NCI-H460 (cell line): ENCODE results near the gene CYP1B1. TPM values are rescaled to one million over a fixed set of nuclear protein-coding genes. Genes with fewer than 3 reads are reported as not detected.
A peak's percentile ranks its signal among the peaks of the same experiment; 100 is the strongest.
"Not testable (repeated sequence)": the region's sequence is repeated elsewhere in the genome, so short reads cannot be mapped to it uniquely, and the experiment has no call there.

Source experiments
- DNase-seq: peaks from one replicate; pipeline ENCODE4 v3.0.0-alpha.2; 2016; ENCODE audit warnings: low read depth; ENCODE audit errors: extremely low read depth
- polyA plus RNA-seq: library from polyadenylated mRNA; depleted of rRNA; stranded (reverse); fragments of >200 nt; gene quantifications from 2 replicates; pipeline ENCODE4 v1.2.3, GENCODE V29; 2014; cell fraction: nucleus; rRNA removed
- total RNA-seq: library from RNA; depleted of rRNA; stranded (reverse); fragments of >200 nt; shearing (Covaris generic); gene quantifications from 2 replicates; pipeline ENCODE4 v1.2.3, GENCODE V29; 2014; rRNA removed

CYP1B1 gene
- total RNA-seq = 74.7 and 82.4 TPM in 2 replicates
- polyA plus RNA-seq = 48.5 and 84.0 TPM in 2 replicates

DNA sequence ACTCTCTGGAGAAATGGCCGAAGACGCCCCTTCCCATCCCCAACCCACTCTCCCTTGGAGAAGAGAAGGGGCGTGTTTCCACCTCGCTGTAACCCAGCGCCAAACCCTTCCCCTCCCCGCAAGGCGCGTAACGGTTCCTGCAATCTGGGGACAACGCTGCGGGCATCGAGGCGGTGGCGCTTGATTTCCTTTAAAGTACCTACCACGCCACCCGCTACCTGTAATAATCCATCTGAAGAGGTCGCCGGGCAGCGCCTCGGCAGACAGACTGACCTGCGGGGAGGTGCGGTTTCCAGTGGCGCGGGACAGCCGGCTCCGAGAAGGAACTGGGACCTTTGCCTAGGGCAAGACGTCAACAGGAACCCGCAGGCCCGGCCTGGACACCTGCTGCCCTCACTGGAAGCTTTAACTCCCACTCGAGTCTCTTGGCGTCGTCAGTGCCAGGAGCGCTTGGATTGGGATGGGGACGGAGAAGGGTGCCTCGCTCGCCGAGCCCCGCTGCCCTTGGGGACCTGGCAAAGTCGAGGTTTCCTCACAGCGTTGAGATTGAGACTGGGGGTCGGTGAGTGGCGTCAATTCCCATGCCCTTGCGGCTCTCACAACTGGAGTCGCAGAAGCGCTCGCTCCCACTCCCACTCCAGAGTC is at the start of gene CYP1B1:
CYP1B1 (minus strand) TSS at position 645 of the 645 bp plus-strand sequence. CDS start 763 bp downstream, outside the sequence.
- DNase-seq = no peak

DNA sequence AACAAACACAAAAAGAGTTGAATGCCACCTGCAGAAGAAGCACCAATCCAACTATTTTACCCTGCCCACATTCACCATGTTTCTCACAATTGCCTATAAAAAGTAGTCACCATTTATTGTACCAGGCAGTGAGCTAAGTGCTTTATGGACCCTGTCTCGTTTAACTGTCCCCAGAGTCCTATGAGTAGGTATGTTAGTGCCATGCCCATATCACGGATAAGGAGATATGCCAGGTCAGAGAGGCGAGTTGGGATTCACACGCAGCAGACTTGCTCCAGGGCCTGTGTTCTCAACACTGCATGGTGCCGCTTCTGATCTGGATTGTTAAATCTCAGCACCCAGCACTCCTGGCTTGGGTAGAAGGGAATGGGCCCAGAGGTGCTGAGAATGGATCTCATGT is 49.1 kb upstream of the CYP1B1 start:
- DNase-seq = no peak

DNA sequence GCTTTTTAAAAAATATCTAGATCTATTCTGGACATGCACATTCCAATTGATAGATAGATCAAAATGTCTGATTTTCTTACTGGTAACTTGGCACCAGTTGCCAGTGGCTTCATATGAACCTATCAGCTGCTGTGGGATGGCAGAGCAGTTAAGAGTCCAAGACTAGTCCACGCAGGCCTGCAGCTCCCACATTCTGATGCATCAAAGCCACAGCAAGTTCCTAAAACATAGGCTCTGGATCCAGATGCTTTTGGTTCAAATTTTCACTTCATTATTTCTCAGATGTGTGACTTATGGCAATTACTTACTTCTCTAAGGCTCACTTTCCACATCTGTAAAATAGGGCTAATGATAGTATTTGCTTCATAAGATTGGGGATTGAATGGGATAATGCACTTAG is 48.0 kb upstream of the CYP1B1 start:
- no peak for DNase-seq

DNA sequence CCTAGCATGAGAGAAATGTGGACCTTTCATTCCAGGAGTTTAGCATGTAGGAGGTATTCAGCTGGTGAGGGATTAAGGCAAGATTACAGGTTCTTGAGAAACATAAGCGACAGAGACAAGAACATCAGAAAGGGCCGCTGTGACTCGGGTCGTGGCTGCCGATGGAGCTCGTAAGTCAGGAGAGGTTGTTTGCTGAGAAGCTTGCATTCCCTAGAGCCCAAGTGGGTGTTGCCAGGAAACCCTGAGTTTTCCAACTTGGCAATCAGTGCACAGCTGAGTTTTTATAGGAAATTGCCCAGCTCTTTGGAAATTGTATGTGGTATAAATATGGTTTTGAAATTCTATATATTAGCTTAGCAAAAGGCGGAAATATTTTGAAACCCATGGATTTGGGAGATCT is 46.4 kb upstream of the CYP1B1 start:
- DNase-seq = no peak

DNA sequence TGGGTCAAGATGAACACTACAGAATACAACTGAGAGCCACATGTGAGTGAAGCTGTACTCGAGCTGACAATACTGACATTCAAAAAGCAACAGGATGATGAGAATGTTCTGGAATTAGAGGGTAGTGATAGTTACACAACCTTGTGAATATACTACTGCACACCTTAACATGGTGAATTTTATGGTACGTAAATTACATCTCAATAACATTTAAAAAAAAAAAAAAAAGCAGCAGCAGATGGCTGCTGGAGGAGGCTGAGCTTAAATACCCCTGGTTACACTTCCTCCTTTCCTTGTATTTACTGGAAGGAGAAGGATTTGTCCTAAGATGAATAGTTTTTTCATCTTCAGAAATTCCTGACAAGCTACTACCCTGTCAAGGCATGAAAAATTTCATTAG is 45.5 kb upstream of the CYP1B1 start:
- no peak for DNase-seq

DNA sequence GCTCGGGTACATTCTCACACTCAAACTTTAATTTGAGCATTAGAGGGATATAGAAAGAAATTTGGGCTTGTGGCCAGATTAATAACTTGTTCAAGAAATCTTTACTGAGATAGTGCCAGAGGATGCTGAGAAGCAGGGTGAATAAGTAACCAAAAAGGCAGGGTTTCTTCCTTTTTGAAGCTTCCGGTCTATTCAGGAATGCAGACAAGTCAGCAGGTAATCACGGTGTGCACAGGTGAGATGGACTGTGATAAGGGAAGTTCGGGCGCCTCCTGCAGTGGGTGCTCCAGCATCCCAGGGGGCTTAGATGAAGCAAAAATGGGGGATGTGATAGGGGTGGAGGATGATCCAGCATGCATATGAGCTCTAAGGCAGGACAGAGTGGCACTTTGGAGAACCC is 44.9 kb upstream of the CYP1B1 start:
- DNase-seq = no peak

DNA sequence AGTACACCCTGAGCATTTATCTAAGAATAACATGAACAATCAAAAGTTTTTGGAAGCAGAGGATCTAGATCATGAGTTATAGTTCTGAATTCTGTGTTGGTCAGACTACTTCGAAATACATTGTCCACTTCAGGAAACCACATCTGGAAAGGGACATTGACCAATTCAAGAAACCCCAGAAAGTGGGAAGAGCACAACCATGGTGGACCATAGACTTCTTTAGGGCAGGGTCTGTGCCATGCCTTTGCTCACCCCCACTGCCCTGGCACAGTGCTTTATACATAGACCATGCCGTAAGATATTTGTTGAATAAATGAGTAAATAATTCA is 44.3 kb upstream of the CYP1B1 start:
- no peak for DNase-seq

DNA sequence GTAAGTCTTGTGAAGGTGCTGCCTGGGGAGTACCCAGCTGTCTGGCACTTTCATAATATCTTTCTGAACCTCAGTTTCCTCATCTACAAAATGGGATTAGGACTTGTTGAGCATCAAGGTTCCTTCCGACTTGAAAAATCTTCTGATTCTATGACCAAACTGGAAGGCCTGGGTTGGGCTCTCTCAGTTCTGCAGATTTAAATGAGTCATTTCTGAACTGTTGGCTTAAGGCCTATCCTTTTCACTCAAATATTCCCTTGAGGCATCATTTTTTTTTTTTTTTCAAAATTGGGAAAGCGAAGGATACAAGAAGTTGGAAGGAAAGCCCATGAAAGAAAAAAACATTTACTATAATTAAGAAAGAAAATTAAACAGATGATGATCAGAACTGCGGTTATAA is 40.8 kb upstream of the CYP1B1 start:
- no peak for DNase-seq

DNA sequence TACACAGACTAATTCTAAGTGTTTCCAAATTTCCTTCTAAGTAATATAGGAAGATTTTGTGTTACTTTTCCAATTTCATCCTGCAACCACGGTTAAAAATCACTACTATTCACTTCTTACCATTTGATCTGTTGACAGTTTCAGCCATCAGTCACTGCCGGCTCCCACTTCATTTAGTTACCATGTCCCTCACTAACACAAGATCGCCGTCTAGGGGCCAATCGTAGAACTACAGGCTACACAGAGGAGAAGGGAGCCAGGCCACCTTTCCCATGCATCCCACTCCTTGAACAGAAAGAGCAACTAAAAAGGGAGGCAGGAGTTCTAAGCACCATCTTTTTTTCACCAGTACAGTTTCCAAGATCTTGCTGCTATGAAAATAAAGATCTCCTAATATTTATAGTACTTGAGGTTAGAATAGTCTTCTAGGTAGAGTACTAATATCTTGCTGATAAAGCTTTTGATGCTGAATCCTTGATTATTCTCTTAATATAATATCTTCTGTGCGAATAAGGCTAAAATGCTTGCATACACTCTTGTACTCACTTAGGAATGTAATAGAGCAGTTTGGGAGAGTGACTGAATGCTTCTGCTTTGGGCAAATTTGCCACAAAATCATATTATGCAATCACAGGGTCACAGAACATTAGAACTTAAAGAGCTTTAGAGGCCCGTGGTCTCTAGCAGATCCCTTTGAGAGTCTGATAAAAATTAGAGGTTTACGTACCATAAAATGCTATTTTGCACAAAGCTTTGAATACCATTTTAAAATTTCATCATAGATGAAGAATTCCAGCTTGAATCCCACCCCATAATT is 39.5 kb upstream of the CYP1B1 start:
- peak; percentile 89 for DNase-seq

DNA sequence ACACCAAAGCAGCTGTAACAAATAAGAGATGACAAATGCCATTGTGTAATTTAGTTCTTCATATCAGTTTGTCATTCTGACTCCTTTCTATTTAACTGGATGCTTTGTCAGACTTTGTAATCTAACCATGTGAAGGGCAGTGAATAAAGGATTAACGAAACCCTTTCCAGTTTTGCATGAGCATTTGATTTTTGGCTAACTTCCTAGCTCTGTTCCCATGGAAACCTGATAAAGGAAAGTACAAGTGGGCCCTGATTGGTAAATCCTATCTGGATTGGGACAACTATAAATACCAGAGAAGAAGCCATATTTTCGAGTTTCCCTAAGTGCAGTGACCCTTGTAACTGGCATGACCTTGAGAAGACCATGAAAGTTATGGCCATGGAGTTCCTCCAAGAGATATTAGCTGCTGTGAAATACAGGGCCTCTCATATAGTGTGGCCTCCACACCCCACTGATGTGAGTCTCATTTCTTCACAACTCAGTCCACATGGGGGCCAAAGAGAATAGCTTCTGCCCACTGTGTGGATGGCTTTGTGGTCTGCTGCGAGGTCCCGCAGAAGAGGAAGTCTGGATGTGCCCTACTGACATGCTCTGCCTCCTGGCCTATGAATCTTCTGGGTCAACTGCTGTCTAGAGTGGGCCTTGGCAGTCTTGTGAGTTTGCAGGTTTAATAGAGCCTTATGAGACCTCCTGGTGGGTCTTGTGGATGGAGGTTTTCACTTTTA is 38.2 kb upstream of the CYP1B1 start:
- DNase-seq = no peak

DNA sequence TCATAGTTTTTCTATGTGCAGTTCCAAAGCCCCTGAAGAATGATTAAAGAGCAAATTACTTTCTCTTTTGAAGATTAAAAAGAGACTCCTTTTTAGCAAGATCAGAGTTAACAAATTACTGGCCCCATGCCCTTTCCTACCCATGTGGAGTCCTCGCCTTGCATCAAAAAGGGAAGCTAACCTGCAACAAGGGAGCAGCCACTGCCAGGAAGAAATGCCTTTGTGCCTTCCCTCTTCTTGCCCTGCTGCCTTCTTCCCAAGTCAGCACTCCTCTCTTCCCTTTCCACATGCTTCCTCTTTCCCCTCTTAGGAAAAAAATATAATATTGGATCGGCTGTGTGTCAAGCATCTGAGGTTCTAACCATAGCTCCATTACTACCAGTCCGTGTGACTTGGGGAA is 37.1 kb upstream of the CYP1B1 start:
- no peak for DNase-seq

DNA sequence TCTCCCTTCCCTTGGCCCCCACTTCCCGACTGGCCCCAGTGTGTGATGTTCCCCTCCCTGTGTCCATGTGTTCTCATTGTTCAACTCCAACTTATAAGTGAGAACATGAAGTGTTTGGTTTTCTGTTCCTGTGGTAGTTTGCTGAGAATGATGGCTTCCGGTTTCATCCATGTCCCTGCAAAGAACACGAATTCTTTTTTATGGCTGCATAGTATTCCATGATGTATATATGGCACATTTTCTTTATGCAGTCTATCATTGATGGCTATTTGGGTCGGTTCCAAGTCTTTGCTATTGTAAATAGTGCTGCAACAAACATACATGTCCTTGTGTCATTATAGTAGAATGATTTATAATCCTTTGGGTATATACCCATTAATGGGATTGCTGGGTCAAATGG is 35.4 kb upstream of the CYP1B1 start:
- not testable (repeated sequence) for DNase-seq

DNA sequence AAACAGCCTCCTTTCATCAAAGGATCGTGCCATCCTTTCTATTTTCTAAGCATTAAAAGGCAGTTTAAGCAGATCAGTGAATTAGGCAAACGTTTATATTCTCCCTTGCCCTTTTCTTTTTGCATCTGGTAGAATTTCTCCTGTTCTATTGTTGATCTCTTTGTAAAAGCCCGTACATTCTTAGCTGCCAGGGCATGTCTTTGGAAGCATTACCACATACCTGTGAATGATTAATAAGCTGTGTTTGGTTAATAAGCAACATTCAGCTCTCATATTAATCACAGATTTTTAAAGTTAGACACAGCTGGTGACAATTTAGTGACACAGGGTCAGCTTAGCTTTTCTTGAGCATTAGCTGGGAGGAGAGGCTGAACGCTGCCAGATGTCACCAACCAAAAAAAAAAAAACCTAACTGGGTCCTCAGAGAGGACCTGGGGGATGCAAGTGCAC is 33.8 kb upstream of the CYP1B1 start:
- DNase-seq = no peak

DNA sequence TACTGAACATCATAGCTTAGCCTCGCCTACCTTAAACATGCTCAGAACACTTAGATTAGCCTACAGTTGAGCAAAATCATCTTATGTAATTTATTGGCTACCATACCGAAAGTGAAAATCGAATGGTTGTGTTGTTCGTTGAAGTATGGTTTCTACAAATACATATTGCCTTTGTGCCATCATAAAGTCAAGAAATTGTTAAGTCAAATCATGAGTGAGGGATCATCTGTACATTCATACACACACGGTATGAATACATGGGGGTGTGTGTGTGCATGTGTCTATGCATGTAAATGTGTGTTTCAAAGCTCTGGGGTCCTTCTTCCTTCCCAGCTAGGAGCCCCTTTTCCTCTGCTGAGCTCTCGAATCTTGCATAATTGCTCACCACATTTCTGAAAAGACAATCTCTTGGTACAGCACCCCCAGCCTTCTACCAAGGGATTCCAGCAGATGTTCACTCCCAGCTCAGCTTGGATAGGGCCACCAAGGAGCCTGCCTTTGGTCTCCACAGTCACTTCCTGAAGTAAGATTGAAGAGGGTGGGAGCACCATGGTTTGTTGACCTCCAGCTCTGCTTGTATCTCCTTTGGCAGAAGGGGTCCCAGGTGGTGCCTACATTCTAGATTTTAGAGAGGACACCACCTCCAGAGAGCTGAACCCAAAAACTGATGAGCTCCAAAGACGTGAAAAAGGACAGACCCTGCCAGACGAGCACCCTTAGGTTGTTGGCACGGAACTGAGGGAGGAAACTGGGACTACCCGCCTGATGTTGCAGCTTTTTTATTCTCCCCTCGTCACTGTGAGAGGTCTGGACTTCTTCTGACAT is 33.2 kb upstream of the CYP1B1 start:
- no peak for DNase-seq

DNA sequence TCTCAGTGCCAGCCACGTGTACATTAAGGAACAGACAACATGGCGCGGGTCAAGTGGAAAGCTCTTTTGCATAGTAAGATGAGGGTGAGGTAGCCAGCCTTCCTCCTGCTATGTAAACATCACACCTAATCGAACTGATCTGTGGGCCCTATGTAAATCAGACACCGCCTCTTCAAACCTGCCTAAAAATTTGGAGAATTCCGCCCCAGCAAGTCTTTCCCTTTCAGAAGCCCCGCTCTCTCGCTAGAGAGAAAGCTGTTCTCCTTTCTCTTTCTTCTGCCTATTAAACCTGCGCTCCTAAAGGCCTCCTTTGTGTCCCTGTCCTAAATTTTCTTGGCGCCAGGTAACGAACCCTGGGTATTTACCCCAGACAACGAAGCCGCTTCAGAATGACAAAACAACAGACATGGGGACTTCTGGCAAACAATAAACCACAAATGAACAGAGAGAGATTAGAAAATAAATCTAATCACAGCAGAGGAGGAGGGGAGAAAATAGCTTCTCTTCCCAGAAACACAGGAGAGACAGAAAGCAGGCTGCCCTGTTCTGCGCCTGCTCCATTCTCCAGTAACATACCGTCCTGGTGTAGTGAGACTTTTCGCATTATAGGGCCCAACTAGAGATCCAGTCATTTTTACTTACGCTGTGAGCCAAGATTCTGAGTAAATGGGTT is 31.9 kb upstream of the CYP1B1 start:
- DNase-seq = no peak

DNA sequence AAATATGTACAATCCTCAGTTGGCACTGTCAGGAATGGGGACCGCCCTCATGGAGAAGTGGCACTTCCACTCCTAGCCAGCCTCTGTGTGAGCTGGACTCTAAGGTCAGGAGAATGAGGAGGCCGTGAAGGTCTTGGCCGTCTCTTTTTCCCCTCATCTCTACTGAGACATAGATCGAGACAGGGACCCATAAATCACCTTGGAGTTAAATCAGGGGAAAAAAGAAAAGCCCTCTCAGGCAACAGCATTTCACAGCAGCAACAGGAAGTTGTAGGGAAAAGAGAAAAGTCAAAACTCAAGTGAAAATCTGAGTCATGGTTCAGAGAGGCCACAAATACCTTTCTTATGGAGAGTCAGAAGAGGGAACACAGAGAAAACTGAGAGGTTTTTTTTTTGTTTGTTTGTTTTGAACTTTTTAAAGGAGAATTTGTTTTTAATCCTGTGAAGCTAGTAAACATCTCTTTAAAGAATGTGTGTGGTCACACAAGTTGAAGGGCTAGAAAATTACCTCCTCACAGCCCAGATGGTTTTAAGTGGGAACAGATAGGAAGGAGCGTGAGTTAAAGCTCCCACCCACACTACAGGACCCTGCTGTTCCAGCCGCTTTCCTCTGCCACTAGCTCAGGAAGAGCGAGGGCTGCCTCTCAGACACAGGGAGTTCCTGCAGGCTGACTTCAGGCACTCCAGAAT is 30.6 kb upstream of the CYP1B1 start:
- DNase-seq = no peak

DNA sequence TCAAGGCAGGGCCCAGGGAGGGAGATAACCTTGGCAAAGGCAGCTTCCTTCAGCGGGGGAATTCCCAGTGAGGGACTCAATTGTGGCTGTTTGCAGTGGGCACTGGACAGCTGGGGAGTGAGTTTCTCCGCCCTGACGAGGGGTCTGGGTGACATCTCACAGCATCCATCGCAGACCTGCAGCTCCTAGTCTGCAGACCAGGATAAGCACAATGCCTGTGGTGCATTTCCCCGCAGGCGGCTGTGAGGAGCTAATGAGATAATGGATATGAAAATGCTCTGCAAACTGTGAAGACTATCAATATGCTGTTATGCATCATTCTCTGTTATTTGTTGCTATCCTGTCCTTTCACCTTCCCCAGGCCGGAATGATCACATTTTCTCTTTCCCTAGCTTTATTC is 30.0 kb upstream of the CYP1B1 start:
- no peak for DNase-seq

DNA sequence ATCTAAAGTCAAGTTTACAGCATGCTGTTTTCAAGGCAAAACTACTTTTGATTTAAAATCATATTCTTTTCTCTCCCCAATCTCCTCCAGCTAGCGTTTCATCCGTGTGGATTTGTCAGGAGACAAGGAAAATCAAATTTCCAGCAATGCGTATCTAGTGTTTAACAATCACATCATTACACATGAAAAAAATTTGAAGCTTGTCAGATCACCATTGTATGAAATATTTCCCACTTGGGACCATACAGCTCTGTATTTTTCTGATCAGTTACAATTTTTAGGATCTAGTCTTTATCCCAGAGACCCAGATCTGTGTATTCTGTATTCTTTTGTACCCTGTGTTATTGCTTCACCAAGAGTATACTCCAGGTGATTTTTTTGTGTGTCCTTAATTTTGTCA is 28.6 kb upstream of the CYP1B1 start:
- DNase-seq = no peak

DNA sequence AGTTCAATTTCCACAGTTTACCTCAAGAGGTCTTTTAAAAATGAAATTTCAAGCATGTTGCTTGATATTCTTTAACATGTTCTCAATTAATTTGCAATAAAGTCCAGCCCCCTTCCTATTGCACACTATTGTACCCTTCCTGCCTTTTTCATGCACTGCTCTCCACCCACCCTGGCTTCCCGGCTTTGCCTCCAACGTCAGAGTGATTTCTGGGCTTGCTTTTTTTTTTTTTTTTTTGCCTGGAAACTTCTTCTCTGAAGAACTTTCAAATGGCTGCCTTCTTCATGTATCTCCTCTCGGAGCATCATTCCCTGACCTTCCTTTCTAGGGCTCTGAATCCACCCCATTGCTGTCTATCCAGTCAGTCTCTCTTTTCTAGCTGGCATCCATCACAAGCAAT is 24.4 kb upstream of the CYP1B1 start:
- DNase-seq = no peak
